Measurements from ENCODE around the gene KCNIP4.

DNA sequence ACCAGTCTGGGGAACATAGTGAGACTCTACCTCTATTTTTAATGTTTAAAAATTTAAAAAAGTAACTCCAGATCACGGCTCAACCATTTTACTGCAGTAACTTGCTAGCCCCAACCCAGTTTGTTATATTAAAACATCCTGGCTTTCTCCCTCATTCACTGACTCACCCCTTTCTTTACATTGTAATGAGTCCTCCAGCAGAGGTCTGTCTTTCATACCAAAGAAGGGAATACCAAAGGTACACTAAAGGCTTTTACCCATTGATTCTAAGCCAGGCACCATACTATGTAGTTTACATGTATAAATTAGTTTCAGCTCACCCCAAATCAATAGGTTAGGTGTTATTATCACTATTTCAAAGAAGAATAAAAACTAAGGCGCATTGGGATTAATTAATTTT lies 961.4 kb downstream of the KCNIP4 start:
- TF ChIP-seq EZH2 (IDR thresholded peaks at IDR 0.05; ENCODE audit: low read length): no peak
- TF ChIP-seq, protein P1, sequence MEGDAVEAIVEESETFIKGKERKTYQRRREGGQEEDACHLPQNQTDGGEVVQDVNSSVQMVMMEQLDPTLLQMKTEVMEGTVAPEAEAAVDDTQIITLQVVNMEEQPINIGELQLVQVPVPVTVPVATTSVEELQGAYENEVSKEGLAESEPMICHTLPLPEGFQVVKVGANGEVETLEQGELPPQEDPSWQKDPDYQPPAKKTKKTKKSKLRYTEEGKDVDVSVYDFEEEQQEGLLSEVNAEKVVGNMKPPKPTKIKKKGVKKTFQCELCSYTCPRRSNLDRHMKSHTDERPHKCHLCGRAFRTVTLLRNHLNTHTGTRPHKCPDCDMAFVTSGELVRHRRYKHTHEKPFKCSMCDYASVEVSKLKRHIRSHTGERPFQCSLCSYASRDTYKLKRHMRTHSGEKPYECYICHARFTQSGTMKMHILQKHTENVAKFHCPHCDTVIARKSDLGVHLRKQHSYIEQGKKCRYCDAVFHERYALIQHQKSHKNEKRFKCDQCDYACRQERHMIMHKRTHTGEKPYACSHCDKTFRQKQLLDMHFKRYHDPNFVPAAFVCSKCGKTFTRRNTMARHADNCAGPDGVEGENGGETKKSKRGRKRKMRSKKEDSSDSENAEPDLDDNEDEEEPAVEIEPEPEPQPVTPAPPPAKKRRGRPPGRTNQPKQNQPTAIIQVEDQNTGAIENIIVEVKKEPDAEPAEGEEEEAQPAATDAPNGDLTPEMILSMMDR (optimal IDR thresholded peaks at IDR 0.05 in 1 of 3, IDR thresholded peaks at IDR 0.05 in 1 of 3, conservative IDR thresholded peaks at IDR 0.05 in 1 of 3; ENCODE audit: extremely low read depth in 1 of 3, insufficient read depth in 2 of 3, low read length in 3 of 3): no peak

All from keratinocyte (primary cell).